ENCODE data around the gene NEB. TPM values are rescaled to one million over a fixed set of nuclear protein-coding genes. Genes with fewer than 3 reads are reported as not detected.
"Not testable (repeated sequence)": the region's sequence is repeated elsewhere in the genome, so short reads cannot be mapped to it uniquely, and the experiment has no call there.

Gene NEB
- polyA plus RNA-seq, 1 donor from 2014 or later = 0.38 TPM

DNA sequence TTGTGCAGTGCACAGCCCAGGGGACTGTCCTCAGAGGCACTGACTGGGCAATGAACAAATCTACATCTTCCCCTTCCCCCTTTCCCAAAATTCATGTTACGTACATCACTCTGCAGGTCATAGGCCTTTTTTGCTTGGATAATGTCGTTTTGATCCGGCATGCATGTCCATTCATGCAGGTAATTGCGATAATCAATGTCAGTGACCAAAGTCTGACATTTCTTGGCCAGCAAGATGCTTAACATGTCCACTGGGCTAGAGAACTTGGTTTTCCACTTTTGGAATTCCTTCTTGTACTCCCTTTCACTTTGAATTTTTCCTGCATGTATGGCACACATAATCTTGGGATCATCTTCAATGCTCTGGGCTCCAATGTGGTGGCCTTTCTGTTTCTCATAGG is 124.6 kb downstream of the NEB start:
- H3K4me2 ChIP-seq (ENCODE audit: low read length) = no peak overlapping the region
- no peaks in the 10 kb centered on the region for H3K9me3 ChIP-seq (ENCODE audit: low read length)
- H4K20me1 ChIP-seq (ENCODE audit: insufficient read depth) = no peaks in the 10 kb centered on the region
- no peak overlapping the region for H2AFZ ChIP-seq (ENCODE audit: low read depth, low read length)
- no peaks in the 10 kb centered on the region for H3K9me2 ChIP-seq (ENCODE audit: insufficient read depth, low read length)
- H3K4me3 ChIP-seq (ENCODE audit: low read length) = no peak overlapping the region
- H3K9ac ChIP-seq (ENCODE audit: low read length) = no peak overlapping the region
- no peak for TF ChIP-seq SMC3 (conservative IDR thresholded peaks at IDR 0.05; ENCODE audit: poor library complexity)
- TF ChIP-seq, protein P1, sequence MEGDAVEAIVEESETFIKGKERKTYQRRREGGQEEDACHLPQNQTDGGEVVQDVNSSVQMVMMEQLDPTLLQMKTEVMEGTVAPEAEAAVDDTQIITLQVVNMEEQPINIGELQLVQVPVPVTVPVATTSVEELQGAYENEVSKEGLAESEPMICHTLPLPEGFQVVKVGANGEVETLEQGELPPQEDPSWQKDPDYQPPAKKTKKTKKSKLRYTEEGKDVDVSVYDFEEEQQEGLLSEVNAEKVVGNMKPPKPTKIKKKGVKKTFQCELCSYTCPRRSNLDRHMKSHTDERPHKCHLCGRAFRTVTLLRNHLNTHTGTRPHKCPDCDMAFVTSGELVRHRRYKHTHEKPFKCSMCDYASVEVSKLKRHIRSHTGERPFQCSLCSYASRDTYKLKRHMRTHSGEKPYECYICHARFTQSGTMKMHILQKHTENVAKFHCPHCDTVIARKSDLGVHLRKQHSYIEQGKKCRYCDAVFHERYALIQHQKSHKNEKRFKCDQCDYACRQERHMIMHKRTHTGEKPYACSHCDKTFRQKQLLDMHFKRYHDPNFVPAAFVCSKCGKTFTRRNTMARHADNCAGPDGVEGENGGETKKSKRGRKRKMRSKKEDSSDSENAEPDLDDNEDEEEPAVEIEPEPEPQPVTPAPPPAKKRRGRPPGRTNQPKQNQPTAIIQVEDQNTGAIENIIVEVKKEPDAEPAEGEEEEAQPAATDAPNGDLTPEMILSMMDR (IDR thresholded peaks at IDR 0.05; ENCODE audit: poor library complexity, severe bottlenecking) = no peak
- no peak for TF ChIP-seq MXI1 (conservative IDR thresholded peaks at IDR 0.05; ENCODE audit: poor library complexity, severe bottlenecking)
- no peak for TF ChIP-seq POLR2AphosphoS5 (IDR thresholded peaks at IDR 0.05)
- TF ChIP-seq, protein P2, sequence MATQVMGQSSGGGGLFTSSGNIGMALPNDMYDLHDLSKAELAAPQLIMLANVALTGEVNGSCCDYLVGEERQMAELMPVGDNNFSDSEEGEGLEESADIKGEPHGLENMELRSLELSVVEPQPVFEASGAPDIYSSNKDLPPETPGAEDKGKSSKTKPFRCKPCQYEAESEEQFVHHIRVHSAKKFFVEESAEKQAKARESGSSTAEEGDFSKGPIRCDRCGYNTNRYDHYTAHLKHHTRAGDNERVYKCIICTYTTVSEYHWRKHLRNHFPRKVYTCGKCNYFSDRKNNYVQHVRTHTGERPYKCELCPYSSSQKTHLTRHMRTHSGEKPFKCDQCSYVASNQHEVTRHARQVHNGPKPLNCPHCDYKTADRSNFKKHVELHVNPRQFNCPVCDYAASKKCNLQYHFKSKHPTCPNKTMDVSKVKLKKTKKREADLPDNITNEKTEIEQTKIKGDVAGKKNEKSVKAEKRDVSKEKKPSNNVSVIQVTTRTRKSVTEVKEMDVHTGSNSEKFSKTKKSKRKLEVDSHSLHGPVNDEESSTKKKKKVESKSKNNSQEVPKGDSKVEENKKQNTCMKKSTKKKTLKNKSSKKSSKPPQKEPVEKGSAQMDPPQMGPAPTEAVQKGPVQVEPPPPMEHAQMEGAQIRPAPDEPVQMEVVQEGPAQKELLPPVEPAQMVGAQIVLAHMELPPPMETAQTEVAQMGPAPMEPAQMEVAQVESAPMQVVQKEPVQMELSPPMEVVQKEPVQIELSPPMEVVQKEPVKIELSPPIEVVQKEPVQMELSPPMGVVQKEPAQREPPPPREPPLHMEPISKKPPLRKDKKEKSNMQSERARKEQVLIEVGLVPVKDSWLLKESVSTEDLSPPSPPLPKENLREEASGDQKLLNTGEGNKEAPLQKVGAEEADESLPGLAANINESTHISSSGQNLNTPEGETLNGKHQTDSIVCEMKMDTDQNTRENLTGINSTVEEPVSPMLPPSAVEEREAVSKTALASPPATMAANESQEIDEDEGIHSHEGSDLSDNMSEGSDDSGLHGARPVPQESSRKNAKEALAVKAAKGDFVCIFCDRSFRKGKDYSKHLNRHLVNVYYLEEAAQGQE (IDR thresholded peaks at IDR 0.05; ENCODE audit: borderline replicate concordance) = no peak
- no peak for TF ChIP-seq TAF1 (IDR thresholded peaks at IDR 0.05; ENCODE audit: low read depth)
- TF ChIP-seq EP300 (conservative IDR thresholded peaks at IDR 0.05; ENCODE audit: poor library complexity, severe bottlenecking) = no peak
- no peak for TF ChIP-seq RAD21 (conservative IDR thresholded peaks at IDR 0.05)
- TF ChIP-seq EZH2 (IDR thresholded peaks at IDR 0.05; ENCODE audit: borderline replicate concordance, insufficient read depth, low read length, poor library complexity, severe bottlenecking) = no peak
- H3K27ac ChIP-seq (ENCODE audit: low read length) = no peak overlapping the region
- H3F3A ChIP-seq (ENCODE audit: insufficient read depth, low read length, poor library complexity, severe bottlenecking) = no peaks in the 10 kb centered on the region
- H3K79me2 ChIP-seq (replicated peaks; ENCODE audit: insufficient read depth, low read length) = no peaks in the 10 kb centered on the region
- H3K36me3 ChIP-seq (ENCODE audit: insufficient read depth, low read length) = no peaks in the 10 kb centered on the region
- no peaks in the 10 kb centered on the region for H3K27me3 ChIP-seq (ENCODE audit: insufficient read depth, low read depth, low read length)

DNA sequence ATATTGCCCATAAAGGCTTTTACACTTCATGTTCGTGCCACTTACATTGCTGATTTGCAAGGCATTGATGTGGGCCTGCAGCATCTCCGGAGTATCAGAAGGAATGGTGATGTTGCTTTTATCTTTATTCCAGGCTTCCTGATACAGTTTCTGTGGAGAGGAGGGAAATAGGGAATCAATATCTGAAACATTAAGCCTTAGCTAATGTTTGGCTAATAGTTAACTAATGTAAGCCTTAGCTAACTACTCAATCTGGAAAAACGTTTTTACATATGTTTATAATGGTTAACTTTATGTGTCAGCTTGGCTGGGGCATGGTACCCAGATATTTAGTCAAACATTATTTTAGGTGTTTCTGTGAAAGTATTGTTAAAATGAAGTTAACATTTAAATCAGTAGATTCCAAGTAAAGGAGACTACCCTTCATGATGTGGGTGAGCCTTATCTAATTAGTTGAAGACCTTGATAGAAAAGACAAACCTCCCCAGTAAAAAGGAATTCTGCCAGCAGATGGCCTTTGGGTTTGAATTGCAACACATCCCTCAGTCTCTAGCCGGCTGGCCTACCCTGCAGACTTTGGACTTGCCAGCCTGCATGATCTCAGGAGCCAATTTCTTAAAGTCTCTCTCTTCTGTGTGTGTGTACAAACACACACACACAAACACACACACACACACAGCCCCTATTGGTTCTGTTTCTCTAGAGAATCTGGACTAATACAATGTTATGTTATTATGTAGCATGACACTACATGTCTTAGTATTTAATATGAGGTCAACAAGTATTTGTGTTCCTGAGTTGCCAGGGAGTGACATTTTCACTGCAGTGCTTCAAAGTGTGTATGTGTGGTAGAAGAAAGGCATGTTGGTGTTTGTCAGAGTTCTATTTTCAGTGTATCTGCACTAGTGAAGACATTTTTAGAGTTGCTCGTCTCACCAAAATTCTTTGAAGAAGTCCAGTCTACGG is 126.5 kb downstream of the NEB start:
- H3K9ac ChIP-seq (ENCODE audit: low read length); H3K36me3 ChIP-seq (ENCODE audit: insufficient read depth, low read length); H3K4me2 ChIP-seq (ENCODE audit: low read length); H3K9me2 ChIP-seq (ENCODE audit: insufficient read depth, low read length); H4K20me1 ChIP-seq (ENCODE audit: insufficient read depth); H3K4me3 ChIP-seq (ENCODE audit: low read length); H3K27ac ChIP-seq (ENCODE audit: low read length); H3K79me2 ChIP-seq (replicated peaks; ENCODE audit: insufficient read depth, low read length); H3K27me3 ChIP-seq (ENCODE audit: insufficient read depth, low read depth, low read length); H3K9me3 ChIP-seq (ENCODE audit: low read length); H2AFZ ChIP-seq (ENCODE audit: low read depth, low read length); H3F3A ChIP-seq (ENCODE audit: insufficient read depth, low read length, poor library complexity, severe bottlenecking): not testable (repeated sequence)

DNA sequence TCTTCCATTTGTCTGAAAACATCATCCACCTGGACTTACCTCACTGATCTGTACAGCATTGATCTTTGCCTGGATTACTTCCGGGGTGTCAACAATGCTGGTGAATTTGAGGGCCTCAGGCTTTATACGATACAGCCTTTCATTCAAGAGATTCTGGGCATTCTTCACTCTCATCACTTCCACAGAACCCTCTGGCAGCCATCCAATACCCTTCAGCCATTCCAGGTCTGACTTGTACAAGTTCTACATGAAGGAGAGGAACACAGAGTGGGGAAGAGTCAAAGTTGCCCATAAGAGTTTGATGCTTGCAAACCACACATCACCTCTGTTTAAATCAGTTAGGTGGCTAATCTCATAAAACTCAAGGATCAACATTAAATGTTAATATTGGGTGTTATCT is 130.7 kb downstream of the NEB start:
- not testable (repeated sequence) for H3K4me3 ChIP-seq (ENCODE audit: low read length); H4K20me1 ChIP-seq (ENCODE audit: insufficient read depth); H2AFZ ChIP-seq (ENCODE audit: low read depth, low read length); H3K79me2 ChIP-seq (replicated peaks; ENCODE audit: insufficient read depth, low read length); H3K9me2 ChIP-seq (ENCODE audit: insufficient read depth, low read length); H3K36me3 ChIP-seq (ENCODE audit: insufficient read depth, low read length); H3F3A ChIP-seq (ENCODE audit: insufficient read depth, low read length, poor library complexity, severe bottlenecking); H3K27me3 ChIP-seq (ENCODE audit: insufficient read depth, low read depth, low read length); H3K27ac ChIP-seq (ENCODE audit: low read length); H3K9me3 ChIP-seq (ENCODE audit: low read length); H3K4me2 ChIP-seq (ENCODE audit: low read length); H3K9ac ChIP-seq (ENCODE audit: low read length)

DNA sequence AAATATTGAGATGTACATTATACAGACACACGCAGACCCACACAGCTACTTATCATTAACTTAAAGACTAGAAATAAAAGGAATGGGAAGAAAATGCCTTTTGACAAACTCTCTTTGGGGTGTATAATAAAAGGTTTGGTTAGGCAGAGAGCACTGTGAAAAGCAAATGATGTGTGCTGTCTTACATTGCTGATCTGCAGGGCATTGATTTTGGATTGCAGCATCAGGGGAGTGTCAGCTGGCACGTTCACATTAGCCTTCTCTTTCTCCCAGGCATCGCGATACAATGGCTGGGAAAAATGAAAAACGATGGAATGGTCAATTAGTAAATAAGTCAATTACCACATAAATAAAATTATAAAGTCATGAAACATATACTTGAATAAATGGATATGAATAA is 131.9 kb downstream of the NEB start:
- H3K27me3 ChIP-seq (ENCODE audit: insufficient read depth, low read depth, low read length); H4K20me1 ChIP-seq (ENCODE audit: insufficient read depth); H3K79me2 ChIP-seq (replicated peaks; ENCODE audit: insufficient read depth, low read length); H3K4me2 ChIP-seq (ENCODE audit: low read length); H3K36me3 ChIP-seq (ENCODE audit: insufficient read depth, low read length); H3F3A ChIP-seq (ENCODE audit: insufficient read depth, low read length, poor library complexity, severe bottlenecking); H3K27ac ChIP-seq (ENCODE audit: low read length); H3K9ac ChIP-seq (ENCODE audit: low read length); H3K4me3 ChIP-seq (ENCODE audit: low read length); H2AFZ ChIP-seq (ENCODE audit: low read depth, low read length); H3K9me2 ChIP-seq (ENCODE audit: insufficient read depth, low read length); H3K9me3 ChIP-seq (ENCODE audit: low read length): not testable (repeated sequence)

DNA sequence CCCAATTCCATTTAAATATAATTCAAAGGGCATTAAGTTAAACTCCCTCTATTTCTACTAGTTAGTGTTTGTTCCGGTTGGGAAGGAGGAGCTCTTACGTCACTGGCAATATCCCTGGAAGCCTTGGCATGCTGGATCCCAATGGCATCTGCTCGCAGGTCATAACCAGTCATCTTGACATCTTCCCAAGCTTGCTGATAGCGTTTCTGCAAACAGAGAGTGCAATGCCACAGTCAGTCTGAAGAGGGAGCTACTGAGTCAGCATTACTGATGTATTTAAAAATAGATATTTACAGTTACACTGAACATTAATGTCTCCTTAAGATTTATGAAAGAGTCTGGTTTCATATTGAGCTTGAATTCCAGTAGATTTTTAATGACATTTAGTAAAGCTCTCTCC is 132.5 kb downstream of the NEB start:
- not testable (repeated sequence) for H3K4me3 ChIP-seq (ENCODE audit: low read length); H3K9me2 ChIP-seq (ENCODE audit: insufficient read depth, low read length); H3K27ac ChIP-seq (ENCODE audit: low read length); H4K20me1 ChIP-seq (ENCODE audit: insufficient read depth); H3K9me3 ChIP-seq (ENCODE audit: low read length); H3K4me2 ChIP-seq (ENCODE audit: low read length); H3K9ac ChIP-seq (ENCODE audit: low read length); H3K27me3 ChIP-seq (ENCODE audit: insufficient read depth, low read depth, low read length); H3K36me3 ChIP-seq (ENCODE audit: insufficient read depth, low read length); H3K79me2 ChIP-seq (replicated peaks; ENCODE audit: insufficient read depth, low read length); H3F3A ChIP-seq (ENCODE audit: insufficient read depth, low read length, poor library complexity, severe bottlenecking); H2AFZ ChIP-seq (ENCODE audit: low read depth, low read length)
